ENCODE data around the gene INTU. TPM values are rescaled to one million over a fixed set of nuclear protein-coding genes. Genes with fewer than 3 reads are reported as not detected.
"Not testable (repeated sequence)": the region's sequence is repeated elsewhere in the genome, so short reads cannot be mapped to it uniquely, and the experiment has no call there.

The INTU gene
- total RNA-seq, 4 donors from 2014 or later = 4.1 to 6.0 (median 4.8) TPM

- in situ Hi-C loops (cut with MboI; ENCODE audit: low pct_ligation_motif_present in 1 of 4, low pct_unique_long_range_greater_than_20kb in 1 of 4, low sequenced_read_pairs in 3 of 4) = no loop called here
Measured at GRCh38 chr4:127642169-127642568, 9.4 kb downstream of the INTU start.

GRCh38 chr4:127643791-127644190 is 11.0 kb downstream of the INTU start:
- no peak overlapping the region for H3K27ac ChIP-seq
- WGBS, 2 donors (ENCODE audit: low coverage in 1 of 2) = 91 to 96% methylated on average over 4 of the region's 4 CpGs
- no peaks in the 10 kb centered on the region for H3K27me3 ChIP-seq
- no peaks in the 10 kb centered on the region for H3K9me3 ChIP-seq
- intact Hi-C loops (cut with DNase I; ENCODE audit: low total_unique reads) = no loop called here
- in situ Hi-C loops (cut with MboI; ENCODE audit: low pct_ligation_motif_present in 1 of 4, low pct_unique_long_range_greater_than_20kb in 1 of 4, low sequenced_read_pairs in 3 of 4) = no loop called here
- peaks cover 0 to 6% (median 0%) of the 10 kb centered on the region in 4 donors for H3K4me1 ChIP-seq
- no peak for DNase-seq
- H3K4me3 ChIP-seq = no peak overlapping the region
- no peaks in the 10 kb centered on the region for H3K36me3 ChIP-seq
- TF ChIP-seq POLR2A (IDR thresholded peaks at IDR 0.05) = no peak
- no peak for TF ChIP-seq EP300 (IDR thresholded peaks at IDR 0.05; ENCODE audit: low read depth)
- TF ChIP-seq POLR2AphosphoS5 (IDR thresholded peaks at IDR 0.05) = no peak
- no peak for TF ChIP-seq CTCF (IDR thresholded peaks at IDR 0.05)

More at GRCh38 chr4:127642169-127642568, 9.4 kb downstream of the INTU start:
- Histone ChIP-seq H3K27me3 (no peaks in the 10 kb centered on the region), H3K9me3 (no peaks in the 10 kb centered on the region), H3K4me3 (no peak overlapping the region), H3K36me3 (no peaks in the 10 kb centered on the region), H3K27ac (no peak overlapping the region), H3K4me1 (peaks cover 0 to 6% (median 0%) of the 10 kb centered on the region in 4 donors)
- TF ChIP-seq POLR2A (IDR thresholded peaks at IDR 0.05) (no peak), CTCF (IDR thresholded peaks at IDR 0.05) (no peak), POLR2AphosphoS5 (IDR thresholded peaks at IDR 0.05) (no peak), EP300 (IDR thresholded peaks at IDR 0.05; ENCODE audit: low read depth) (no peak)
- intact Hi-C loops (cut with DNase I; ENCODE audit: low total_unique reads) = no loop called here
- no peak for DNase-seq

- Histone ChIP-seq H3K9me3 (no peaks in the 10 kb centered on the region), H3K4me1 (no peaks in the 10 kb centered on the region), H3K27ac (no peak overlapping the region), H3K27me3 (no peaks in the 10 kb centered on the region), H3K4me3 (no peak overlapping the region), H3K36me3 (no peaks in the 10 kb centered on the region)
- intact Hi-C loops (cut with DNase I; ENCODE audit: low total_unique reads) (no loop called here), in situ Hi-C loops (cut with MboI; ENCODE audit: low pct_ligation_motif_present in 1 of 4, low pct_unique_long_range_greater_than_20kb in 1 of 4, low sequenced_read_pairs in 3 of 4) (no loop called here)
- TF ChIP-seq POLR2AphosphoS5 (IDR thresholded peaks at IDR 0.05) (no peak), POLR2A (IDR thresholded peaks at IDR 0.05) (no peak), CTCF (IDR thresholded peaks at IDR 0.05) (no peak), EP300 (IDR thresholded peaks at IDR 0.05; ENCODE audit: low read depth) (no peak)
- DNase-seq = no peak
- WGBS, 2 donors (ENCODE audit: low coverage in 1 of 2) = 85 to 86% methylated on average over 3 of the region's 3 CpGs
Measured at GRCh38 chr4:127648061-127648460, 15.3 kb downstream of the INTU start.

- H3K27ac ChIP-seq; H3K9me3 ChIP-seq; DNase-seq; H3K4me3 ChIP-seq; in situ Hi-C loops (cut with MboI; ENCODE audit: low pct_ligation_motif_present in 1 of 4, low pct_unique_long_range_greater_than_20kb in 1 of 4, low sequenced_read_pairs in 3 of 4); H3K27me3 ChIP-seq; H3K4me1 ChIP-seq; intact Hi-C loops (cut with DNase I; ENCODE audit: low total_unique reads); H3K36me3 ChIP-seq: not testable (repeated sequence)
- WGBS, 2 donors (ENCODE audit: low coverage in 1 of 2) = 95% methylated on average over 16 of the region's 17 CpGs; no CpG with 5 or more reads in 1 of the 2 donors
Measured at GRCh38 chr4:127655590-127655989, 22.8 kb downstream of the INTU start.

GRCh38 chr4:127656047-127656680 is 23.4 kb downstream of the INTU start:
- H3K4me3 ChIP-seq = no peak overlapping the region
- in situ Hi-C loops (cut with MboI; ENCODE audit: low pct_ligation_motif_present in 1 of 4, low pct_unique_long_range_greater_than_20kb in 1 of 4, low sequenced_read_pairs in 3 of 4) = no loop called here

More at GRCh38 chr4:127656047-127656680, 23.4 kb downstream of the INTU start:
- H3K4me1 ChIP-seq = no peaks in the 10 kb centered on the region
- no peak for TF ChIP-seq CTCF (IDR thresholded peaks at IDR 0.05)
- no peak for TF ChIP-seq EP300 (IDR thresholded peaks at IDR 0.05; ENCODE audit: low read depth)
- TF ChIP-seq POLR2A (IDR thresholded peaks at IDR 0.05) = no peak
- TF ChIP-seq POLR2AphosphoS5 (IDR thresholded peaks at IDR 0.05) = no peak
- WGBS, 2 donors (ENCODE audit: low coverage in 1 of 2) = 92 to 100% methylated on average over 2 to 9 of the region's 9 CpGs
- intact Hi-C loops (cut with DNase I; ENCODE audit: low total_unique reads) = no loop called here
- no peak overlapping the region for H3K27ac ChIP-seq
- DNase-seq = no peak
- H3K27me3 ChIP-seq = no peaks in the 10 kb centered on the region
- no peaks in the 10 kb centered on the region for H3K36me3 ChIP-seq
- no peaks in the 10 kb centered on the region for H3K9me3 ChIP-seq
